ENCODE data around the gene TBCK.

- no peak for TF ChIP-seq CTCF (conservative IDR thresholded peaks at IDR 0.05 in 1 of 2, IDR thresholded peaks at IDR 0.05 in 1 of 2; ENCODE audit: extremely low read depth in 1 of 2, insufficient read depth in 1 of 2, low read depth in 1 of 2, low read length in 2 of 2)
- TF ChIP-seq EZH2 (IDR thresholded peaks at IDR 0.05; ENCODE audit: borderline replicate concordance, low read length) = no peak
Measured at GRCh38 chr4:106039796-106040195, 276.2 kb downstream of the TBCK start.

Data from mammary epithelial cell (primary cell).